ENCODE results near the gene LCORL.
A peak's percentile ranks its signal among the peaks of the same experiment; 100 is the strongest.
"Not testable (repeated sequence)": the region's sequence is repeated elsewhere in the genome, so short reads cannot be mapped to it uniquely, and the experiment has no call there.

LCORL gene

DNA sequence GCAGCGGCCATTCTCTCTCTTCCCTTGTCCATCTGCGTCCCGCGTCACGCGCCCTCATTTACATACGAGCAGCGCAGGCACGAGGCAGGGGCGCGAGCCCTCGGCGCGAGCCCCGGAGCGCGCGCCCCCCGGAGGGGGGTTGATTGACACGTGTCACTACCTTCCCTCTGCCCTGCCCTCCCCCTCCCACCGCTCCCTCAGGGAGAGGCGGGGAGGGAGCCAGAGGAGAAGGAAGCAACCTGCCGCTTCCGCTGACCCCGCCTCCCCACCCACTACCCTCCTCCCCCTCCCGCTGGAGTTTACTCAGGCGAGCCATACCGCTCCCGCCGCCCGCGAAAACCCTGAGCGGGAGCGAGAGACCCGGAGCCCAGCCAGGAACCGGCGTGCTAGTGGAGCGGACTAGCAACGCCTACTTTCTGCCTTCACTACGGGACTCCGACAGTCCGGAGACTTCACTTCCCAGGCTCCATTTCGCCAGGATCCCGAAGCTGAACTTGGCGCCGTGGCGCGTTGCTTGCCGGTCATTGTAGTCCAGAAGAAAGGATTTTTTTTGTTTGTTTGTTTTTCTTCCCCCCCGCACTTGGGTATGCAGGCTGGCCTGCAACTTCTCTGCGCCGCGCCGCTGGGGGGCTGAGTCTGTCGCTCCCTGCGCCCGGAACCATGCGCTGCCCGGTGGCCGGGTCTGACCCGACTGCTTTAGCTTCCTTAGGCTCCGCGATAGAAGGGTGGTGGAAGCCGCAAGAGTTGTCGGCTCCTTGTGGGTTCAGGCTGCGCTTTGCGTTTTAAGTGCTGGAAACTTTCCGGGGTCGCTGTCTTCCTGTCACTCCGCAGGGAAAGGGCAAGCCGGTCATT is at the start of gene LCORL:
LCORL (minus strand) TSS at position 36 of the 852 bp plus-strand sequence; CDS start at position 32, 4 bp downstream.
- peak; percentile 86 for DNase-seq

DNA sequence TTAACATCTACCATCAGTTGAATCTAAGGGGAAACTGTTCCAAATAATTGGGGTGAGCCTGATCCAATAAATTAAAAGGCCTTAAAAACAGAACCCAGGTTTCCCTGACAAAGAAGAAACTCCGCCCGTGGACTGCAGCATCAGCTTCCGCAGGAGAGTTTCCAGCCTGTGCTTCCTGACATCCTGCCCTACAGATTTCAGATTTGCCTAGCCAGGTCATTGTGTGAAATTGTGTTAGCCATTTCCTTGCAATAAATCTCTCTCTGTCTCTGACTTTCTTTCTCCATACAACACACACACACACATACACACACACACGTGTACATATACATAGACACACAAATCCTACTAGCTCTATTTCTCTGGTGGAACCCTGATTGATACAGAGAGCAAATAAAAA is 48.3 kb upstream of the LCORL start:
- no peak for DNase-seq

- DNase-seq, result no peak
These were observed 45.5 kb upstream of the LCORL start for GRCh38 chr4:18067031-18067430.

DNA sequence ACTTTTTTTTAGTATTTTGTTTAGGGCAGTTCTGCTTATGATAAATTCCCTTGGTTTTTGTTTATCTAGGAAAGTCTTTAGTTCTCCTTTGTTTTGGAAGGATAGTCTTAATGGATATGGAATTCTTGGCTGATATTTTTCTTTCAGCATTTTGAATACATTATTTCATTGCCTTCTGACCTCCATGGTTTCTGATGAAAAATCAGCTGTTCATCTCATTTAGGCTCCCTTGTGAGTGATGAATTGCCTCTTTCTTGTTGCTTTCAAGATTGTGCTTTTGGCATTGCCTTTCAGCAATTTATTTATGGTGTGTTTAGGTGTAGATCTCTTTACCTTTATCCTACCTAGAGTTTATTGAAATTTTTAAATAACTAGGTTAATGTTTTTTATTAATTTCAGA is 41.5 kb upstream of the LCORL start:
- no peak for DNase-seq

GRCh38 chr4:18057821-18058533 is 36.4 kb upstream of the LCORL start:
- DNase-seq, result no peak

DNA sequence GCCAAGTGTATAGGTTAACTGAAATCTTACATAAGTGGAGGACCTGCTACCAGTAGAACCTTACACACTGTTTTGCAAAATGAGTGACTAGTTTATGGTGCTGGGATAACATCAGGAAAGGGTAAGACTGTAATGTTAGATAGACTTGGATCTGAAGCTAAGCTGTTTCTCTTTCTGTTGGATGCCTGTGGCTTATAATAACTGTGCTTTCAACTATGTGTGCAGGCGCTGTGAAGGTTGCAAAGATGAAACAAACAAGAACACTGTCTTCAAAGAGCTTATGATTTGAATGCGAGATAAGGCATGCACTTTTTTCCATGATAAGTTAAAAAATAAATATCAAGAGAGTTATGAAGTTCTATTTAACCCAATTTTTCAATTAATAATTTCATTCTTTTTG is 34.5 kb upstream of the LCORL start:
- DNase-seq, result no peak

GRCh38 chr4:18052158-18052557 is 30.6 kb upstream of the LCORL start:
- no peak for DNase-seq

GRCh38 chr4:18051281-18051680 is 29.7 kb upstream of the LCORL start:
- DNase-seq, result no peak

DNA sequence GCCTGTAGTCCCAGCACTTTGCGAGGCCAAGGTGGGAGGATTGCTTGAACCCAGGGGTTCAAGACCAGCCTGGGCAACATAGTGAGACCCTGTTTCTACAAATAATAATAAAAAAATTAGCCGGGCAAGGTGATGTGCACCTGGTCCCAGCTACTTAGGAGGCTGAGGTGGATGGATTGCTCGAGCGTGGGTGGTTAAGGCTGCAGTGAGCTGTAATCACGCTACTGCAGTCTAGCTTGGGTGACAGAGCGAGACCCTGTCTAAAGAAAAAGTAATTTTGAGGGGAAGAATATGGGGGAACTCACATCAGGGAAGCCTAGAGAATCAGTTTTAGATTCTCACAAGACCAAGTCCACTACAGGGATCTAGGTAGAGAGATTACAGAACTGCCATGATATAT is 28.9 kb upstream of the LCORL start:
- no peak for DNase-seq

DNA sequence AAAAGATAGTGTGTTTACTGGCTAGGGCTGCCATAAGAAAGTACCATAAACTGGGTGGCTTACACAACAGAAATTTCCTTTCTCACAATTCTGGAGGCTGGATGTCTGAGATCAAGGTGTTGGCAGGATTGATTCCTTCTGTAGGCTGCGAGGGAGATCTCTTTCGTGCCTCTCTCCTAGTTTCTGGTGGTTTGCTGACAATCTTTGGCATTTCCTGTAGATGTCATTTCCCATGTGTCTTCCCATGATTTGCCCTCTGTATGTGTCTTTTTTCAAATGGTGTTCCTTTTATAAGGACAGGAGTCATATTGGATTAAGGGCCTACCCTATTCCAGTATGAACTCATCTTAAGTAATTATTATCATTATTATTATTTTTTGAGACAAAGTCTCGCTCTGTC is 27.9 kb upstream of the LCORL start:
- no peak for DNase-seq

DNA sequence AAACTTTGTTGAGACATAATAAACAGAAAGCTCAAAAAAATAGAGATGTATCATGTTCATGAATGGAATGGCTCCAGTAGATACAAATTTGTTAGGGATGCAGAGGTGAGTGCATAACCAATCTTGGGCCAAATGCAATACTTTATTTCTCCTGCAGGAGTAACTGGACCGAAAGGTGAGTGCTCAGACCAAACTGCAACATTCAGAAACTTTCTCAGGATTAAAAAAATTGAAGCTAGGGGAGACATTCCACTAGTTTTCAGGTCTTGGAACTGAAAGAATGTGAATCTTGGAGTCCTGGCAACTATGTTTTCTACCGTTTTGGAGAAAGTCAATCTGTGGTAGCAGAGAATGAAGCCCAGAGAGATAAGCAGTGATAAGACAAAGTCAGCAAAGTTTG is 21.2 kb upstream of the LCORL start:
- DNase-seq, result no peak

GRCh38 chr4:18042012-18042411 is 20.5 kb upstream of the LCORL start:
- DNase-seq, result no peak

GRCh38 chr4:18041114-18041513 is 19.6 kb upstream of the LCORL start:
- DNase-seq, result no peak

GRCh38 chr4:18039113-18039512 is 17.6 kb upstream of the LCORL start:
- no peak for DNase-seq

- DNase-seq, result not testable (repeated sequence)
These were observed 14.8 kb upstream of the LCORL start for GRCh38 chr4:18036369-18036768.

- no peak for DNase-seq
These were observed 12.5 kb upstream of the LCORL start for GRCh38 chr4:18034099-18034498.

- DNase-seq, result no peak
These were observed 11.8 kb upstream of the LCORL start for GRCh38 chr4:18033111-18034085.

DNA sequence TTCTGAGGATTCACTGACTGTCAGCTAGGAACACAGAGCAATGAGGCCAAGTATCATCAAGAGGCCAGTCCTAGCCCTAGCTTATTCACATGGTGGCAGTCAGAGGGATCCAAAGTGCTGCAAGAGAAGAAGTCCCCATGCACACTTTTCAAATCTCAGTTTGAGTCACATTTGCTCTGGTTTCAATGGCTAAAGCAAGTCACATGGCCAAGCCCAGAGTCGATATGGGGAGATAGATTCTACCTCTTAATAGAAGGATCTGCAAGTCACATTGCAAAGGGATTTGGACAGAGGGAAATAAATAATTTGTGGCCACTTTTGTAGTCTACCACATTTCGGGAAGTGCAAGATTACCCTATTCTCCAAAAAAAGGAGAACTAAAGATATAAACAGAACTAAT is 3.7 kb upstream of the LCORL start:
- no peak for DNase-seq

DNA sequence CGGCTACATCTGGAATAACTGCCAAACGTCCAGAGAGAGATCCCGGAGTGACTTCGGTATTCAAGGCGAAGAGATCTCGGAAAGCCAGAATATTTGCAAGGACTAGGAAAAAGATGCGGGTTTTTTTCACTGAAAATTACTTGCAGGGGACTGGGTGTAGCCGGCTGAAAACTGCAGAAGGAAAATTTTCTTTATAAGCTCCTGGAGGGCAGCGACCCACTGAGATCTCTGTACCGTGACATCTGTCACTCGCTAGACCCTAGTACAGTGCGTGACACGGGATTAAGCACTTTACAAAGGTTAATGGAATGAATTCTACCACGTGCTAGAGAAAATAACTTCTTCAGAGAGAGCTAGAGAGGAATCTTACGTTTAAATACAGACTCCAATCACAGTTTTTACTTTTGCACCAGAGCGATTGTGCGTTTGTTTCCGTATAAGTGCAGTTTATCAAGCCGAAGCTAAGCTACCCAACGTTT is 1.1 kb upstream of the LCORL start:
- no peak for DNase-seq

GRCh38 chr4:18021470-18021719 is 160 bp downstream of the LCORL start:
- DNase-seq, result no peak

DNA sequence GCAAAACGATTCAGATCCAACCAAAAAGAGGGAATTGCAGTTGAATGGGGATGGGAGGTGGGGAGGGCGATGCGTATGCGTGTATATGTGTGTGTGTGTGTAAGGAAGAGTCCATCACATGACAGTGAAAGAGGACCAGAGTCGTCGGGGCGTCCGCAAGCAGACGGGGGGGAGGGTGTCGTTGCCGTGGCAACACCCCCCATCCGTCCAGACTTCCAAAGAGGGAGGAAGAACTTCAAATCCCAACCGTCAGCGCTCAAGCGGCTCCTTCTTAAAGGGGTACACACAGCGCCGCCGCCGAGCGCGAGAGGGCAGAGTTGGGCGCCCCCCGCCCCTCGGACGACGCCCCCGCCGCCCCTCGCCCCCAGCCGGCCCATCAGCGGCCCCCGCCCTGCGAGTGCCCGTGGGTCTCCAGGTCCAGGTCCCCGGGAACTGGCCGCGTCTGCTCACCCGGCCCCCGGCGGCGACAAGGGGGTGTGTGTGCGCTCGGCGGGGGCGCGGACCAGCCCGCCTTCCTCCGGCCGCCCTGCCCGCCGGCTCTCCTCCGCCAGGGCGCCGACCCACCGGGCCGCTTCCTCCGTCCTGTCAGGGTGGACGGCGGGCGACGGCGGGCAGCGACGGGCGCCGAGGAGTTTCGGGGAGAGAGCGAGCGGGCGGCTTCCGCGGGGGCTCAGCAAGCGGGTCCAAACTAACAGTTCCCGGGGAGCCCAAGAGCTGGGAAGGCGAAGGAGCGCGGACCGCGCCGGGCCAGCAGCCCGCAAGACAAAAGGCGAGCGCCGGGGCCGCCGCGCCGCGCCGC is 685 bp downstream of the LCORL start:
- DNase-seq, result peak; percentile 48

DNA sequence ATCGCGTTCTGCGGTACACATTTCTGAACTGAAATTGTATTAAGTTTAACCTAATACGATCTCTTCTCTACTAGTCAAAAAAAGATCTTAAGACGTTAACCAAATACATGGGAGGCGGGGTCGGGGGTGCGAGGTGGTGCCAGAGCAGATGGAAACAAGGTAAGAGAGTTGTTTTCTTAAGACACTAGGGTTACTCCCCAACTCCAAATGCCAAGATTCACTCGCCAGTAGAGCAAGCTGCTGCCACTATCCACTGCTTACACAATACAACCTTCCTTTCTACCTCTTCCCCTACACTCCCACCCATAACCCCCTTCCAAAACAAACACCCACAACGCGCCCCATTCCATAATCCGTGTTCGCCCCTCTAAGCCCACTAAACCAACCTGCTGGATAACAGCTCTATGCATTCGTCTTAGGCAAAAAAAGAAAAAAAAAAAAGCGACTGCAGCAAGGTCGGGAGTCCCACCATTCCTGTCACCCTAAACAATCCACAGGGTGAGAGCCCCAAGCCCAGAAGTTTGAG is 1.3 kb downstream of the LCORL start:
- DNase-seq, result no peak

All from NCI-H510A (cell line).